PFSK-1 (cell line): ENCODE data around the gene MTUS2.

ENCODE experiments used
- FOXP2 ChIP-seq: optimal IDR thresholded peaks from 2 replicates; pipeline ENCODE3; 2011; ENCODE audit warnings: borderline replicate concordance, control low read depth, inconsistent platforms; ENCODE audit not compliant: insufficient read depth; ENCODE audit errors: extremely low read length, extremely low read depth
- POLR2AphosphoS5 ChIP-seq: IDR thresholded peaks from 2 replicates; pipeline ENCODE4 v1.6.1; 2012; ENCODE audit warnings: low read depth, mild to moderate bottlenecking, control low read depth, low read length, moderate library complexity
- SIN3A ChIP-seq: IDR thresholded peaks from 2 replicates; pipeline ENCODE4 v1.6.1; 2012; ENCODE audit warnings: mild to moderate bottlenecking, low read length, moderate library complexity, borderline replicate concordance; ENCODE audit not compliant: insufficient read depth
- TAF1 ChIP-seq: IDR thresholded peaks from 2 replicates; pipeline ENCODE4 v1.6.1; 2012; ENCODE audit warnings: low read length, control low read depth, borderline replicate concordance; ENCODE audit not compliant: insufficient read depth
- TF ChIP-seq, protein P1 (sequence below), 2 experiments: IDR thresholded peaks; 2 replicates each; pipeline versions ENCODE4 v1.6.1 to v1.8.0; 2011 to 2012; ENCODE audit warnings: low read depth in 2 of 2, low read length in 2 of 2, control low read depth in 1 of 2, inconsistent platforms in 1 of 2, mild to moderate bottlenecking in 1 of 2, moderate library complexity in 1 of 2; ENCODE audit not compliant: insufficient read depth in 1 of 2

Gene MTUS2

DNA sequence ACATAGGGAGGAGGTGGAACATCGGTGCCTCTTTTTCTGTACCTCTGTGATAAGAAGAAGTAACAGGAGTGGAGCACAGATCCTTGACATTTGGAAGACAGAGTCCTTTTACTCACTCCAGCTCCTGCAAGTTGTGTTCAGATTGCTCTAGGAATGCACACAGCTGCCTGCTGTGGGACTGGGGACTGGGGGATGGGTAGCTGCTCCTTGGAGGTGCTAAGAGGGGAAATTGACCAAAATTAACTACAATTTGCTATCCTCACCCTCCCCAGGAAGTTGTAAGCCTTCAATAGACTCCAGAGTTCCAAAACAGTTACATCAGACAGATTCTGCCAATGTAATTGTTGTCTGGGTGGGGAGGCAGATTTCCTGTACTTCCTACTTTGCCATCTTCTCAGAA lies 317.9 kb downstream of the MTUS2 start:
- no peak for TF ChIP-seq FOXP2
- TF ChIP-seq SIN3A: no peak
- TF ChIP-seq POLR2AphosphoS5: no peak
- TF ChIP-seq, protein P1, sequence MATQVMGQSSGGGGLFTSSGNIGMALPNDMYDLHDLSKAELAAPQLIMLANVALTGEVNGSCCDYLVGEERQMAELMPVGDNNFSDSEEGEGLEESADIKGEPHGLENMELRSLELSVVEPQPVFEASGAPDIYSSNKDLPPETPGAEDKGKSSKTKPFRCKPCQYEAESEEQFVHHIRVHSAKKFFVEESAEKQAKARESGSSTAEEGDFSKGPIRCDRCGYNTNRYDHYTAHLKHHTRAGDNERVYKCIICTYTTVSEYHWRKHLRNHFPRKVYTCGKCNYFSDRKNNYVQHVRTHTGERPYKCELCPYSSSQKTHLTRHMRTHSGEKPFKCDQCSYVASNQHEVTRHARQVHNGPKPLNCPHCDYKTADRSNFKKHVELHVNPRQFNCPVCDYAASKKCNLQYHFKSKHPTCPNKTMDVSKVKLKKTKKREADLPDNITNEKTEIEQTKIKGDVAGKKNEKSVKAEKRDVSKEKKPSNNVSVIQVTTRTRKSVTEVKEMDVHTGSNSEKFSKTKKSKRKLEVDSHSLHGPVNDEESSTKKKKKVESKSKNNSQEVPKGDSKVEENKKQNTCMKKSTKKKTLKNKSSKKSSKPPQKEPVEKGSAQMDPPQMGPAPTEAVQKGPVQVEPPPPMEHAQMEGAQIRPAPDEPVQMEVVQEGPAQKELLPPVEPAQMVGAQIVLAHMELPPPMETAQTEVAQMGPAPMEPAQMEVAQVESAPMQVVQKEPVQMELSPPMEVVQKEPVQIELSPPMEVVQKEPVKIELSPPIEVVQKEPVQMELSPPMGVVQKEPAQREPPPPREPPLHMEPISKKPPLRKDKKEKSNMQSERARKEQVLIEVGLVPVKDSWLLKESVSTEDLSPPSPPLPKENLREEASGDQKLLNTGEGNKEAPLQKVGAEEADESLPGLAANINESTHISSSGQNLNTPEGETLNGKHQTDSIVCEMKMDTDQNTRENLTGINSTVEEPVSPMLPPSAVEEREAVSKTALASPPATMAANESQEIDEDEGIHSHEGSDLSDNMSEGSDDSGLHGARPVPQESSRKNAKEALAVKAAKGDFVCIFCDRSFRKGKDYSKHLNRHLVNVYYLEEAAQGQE (IDR thresholded peaks at IDR 0.05; ENCODE audit: insufficient read depth in 1 of 2, low read depth in 2 of 2, low read length in 2 of 2): no peak
- TF ChIP-seq TAF1: no peak

DNA sequence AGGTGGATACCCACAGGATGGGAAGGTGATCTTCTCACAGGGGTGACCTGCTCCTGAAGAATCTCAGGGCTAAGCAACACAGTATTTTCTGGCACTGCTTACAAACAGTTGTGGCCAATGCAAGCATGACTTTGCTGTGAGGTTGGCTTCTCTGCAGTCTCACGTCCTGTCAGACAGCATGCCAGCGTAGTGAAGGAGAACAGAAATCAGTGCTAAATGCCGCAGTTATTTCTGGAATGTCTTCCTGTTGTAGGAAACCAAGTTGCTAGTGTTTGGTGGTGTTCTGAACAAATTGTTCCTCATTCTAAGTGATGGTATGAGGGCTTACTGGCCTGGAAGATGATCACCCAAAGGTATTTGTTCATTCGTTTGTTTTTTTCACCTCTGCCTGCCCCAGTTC lies 320.1 kb downstream of the MTUS2 start:
- TF ChIP-seq FOXP2 (no peak), POLR2AphosphoS5 (no peak), TAF1 (no peak), SIN3A (no peak)
- TF ChIP-seq, protein P1 (IDR thresholded peaks at IDR 0.05; ENCODE audit: insufficient read depth in 1 of 2, low read depth in 2 of 2, low read length in 2 of 2): no peak

DNA sequence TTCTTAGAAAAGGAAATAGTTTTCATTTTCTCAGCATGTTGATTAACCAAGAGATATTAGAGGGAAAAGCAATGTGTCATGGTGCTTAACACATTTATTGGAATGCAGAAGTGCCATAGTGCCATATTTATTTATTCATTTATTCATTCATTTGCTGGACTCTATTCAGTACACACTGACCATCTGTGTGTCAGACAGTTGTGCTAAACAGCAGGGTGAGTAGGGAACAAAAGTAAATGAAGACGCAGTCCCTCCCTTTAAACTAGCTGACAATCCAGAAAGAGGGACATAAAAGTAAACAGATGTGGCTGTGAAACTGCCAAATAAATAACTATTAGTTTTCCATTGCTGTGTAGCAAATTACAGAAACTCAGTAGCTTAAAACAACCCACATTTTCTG lies 323.7 kb downstream of the MTUS2 start:
- TF ChIP-seq SIN3A (no peak), FOXP2 (no peak), TAF1 (no peak), POLR2AphosphoS5 (no peak)
- TF ChIP-seq, protein P1 (IDR thresholded peaks at IDR 0.05; ENCODE audit: insufficient read depth in 1 of 2, low read depth in 2 of 2, low read length in 2 of 2): no peak

DNA sequence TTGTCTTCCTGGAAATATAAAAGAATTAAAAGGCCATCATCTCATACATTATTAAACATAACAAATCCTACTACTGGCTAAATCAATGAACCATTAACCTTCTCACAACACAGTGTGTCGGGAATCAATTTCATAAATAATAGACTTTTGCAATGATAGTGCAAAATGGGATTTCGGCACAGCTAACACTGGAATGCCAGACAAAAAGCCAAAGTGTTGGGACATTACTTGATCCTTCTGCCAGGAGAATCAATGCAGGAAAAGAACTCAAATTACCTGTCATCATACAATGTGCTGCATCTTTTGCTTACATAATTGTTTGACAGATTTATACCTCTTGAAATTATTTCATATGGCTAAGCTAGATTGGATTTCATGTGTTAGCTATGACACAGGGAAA lies 334.3 kb downstream of the MTUS2 start:
- TF ChIP-seq TAF1 (no peak), FOXP2 (no peak), SIN3A (no peak), POLR2AphosphoS5 (no peak)

DNA sequence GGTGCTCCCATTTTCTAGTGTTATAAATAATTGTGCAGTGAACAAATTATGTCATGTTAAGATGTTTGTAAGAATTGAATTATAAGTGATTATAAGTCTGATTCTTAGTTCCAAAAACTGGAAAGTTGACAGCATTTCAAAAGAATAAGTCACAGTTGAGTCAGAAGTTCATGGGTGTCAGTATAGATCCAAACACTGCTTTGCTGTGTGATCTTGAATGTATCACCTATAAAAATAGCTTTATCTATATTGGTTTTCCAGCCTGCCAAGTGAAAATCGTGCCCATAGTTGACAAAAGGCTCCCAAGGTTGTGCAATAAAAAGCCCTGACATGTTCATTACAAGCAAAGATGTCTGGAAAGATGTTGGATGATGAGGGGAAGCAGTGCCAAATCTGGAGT lies 336.0 kb downstream of the MTUS2 start:
- no peak for TF ChIP-seq FOXP2
- TF ChIP-seq TAF1: no peak
- no peak for TF ChIP-seq SIN3A
- TF ChIP-seq, protein P1 (IDR thresholded peaks at IDR 0.05; ENCODE audit: insufficient read depth in 1 of 2, low read depth in 2 of 2, low read length in 2 of 2): no peak
- TF ChIP-seq POLR2AphosphoS5: no peak
